ENCODE measurements around the gene PTGDR. TPM values are rescaled to one million over a fixed set of nuclear protein-coding genes. Genes with fewer than 3 reads are reported as not detected.

The PTGDR gene
- total RNA-seq, 1 experiment from 2014 or later = not detected

- Histone ChIP-seq H3K36me3 (ENCODE audit: control insufficient read depth, insufficient read depth, low read length) (no peaks in the 10 kb centered on the region), H3K4me3 (ENCODE audit: low read depth in 2 of 2, low read length in 2 of 2) (no peak overlapping the region), H3K27me3 (ENCODE audit: control insufficient read depth, insufficient read depth, low read length) (peaks cover 8% of the 10 kb centered on the region), H3K4me1 (ENCODE audit: control insufficient read depth, insufficient read depth, low read length) (no peaks in the 10 kb centered on the region; the same call in 1 of the 2 replicates), H3K27ac (ENCODE audit: low read length) (no peak overlapping the region), H3K9me3 (ENCODE audit: control insufficient read depth, insufficient read depth, low read depth, low read length) (no peaks in the 10 kb centered on the region)
- ChIA-PET POLR2A (no interaction called here), CTCF (no interaction called here)
- DNase-seq (ENCODE audit: low read depth, low spot score) = no peak
- in situ Hi-C loops (cut with HindIII; ENCODE audit: low pct_unique_long_range_greater_than_20kb, low sequenced_read_pairs) (no loop called here), intact Hi-C loops (cut with micrococcal nuclease; ENCODE audit: unreplicated experiment) (no loop called here)
- no TSS peak for BruUV-seq (replicated peaks)
- TF ChIP-seq POLR2AphosphoS5 (IDR thresholded peaks at IDR 0.05; ENCODE audit: low read depth, low read length) (no peak), CTCF (IDR thresholded peaks at IDR 0.05) (no peak), SIN3A (IDR thresholded peaks at IDR 0.05; ENCODE audit: borderline replicate concordance, insufficient read depth, low read depth, low read length) (no peak), TCF7L2 (IDR thresholded peaks at IDR 0.05; ENCODE audit: low read depth, low read length) (no peak), REST (IDR thresholded peaks at IDR 0.05; ENCODE audit: insufficient read depth in 1 of 2, low read depth in 2 of 2, low read length in 1 of 2) (no peak)
- ATAC-seq = no peak
These were observed 2.5 kb downstream of the PTGDR start for GRCh38 chr14:52269982-52270381.

GRCh38 chr14:52271538-52271937 is 4.0 kb downstream of the PTGDR start:
- TF ChIP-seq CTCF (IDR thresholded peaks at IDR 0.05) = no peak
- TF ChIP-seq TCF7L2 (IDR thresholded peaks at IDR 0.05; ENCODE audit: low read depth, low read length) = no peak
- no peak for TF ChIP-seq REST (IDR thresholded peaks at IDR 0.05; ENCODE audit: insufficient read depth in 1 of 2, low read depth in 2 of 2, low read length in 1 of 2)
- no peak for TF ChIP-seq SIN3A (IDR thresholded peaks at IDR 0.05; ENCODE audit: borderline replicate concordance, insufficient read depth, low read depth, low read length)
- no peak for TF ChIP-seq POLR2AphosphoS5 (IDR thresholded peaks at IDR 0.05; ENCODE audit: low read depth, low read length)
- no peaks in the 10 kb centered on the region for H3K36me3 ChIP-seq (ENCODE audit: control insufficient read depth, insufficient read depth, low read length)
- H3K27ac ChIP-seq (ENCODE audit: low read length) = no peak overlapping the region
- no TSS peak for BruUV-seq (replicated peaks)
- H3K4me3 ChIP-seq (ENCODE audit: low read depth in 2 of 2, low read length in 2 of 2) = no peak overlapping the region
- no peaks in the 10 kb centered on the region for H3K9me3 ChIP-seq (ENCODE audit: control insufficient read depth, insufficient read depth, low read depth, low read length)
- CTCF ChIA-PET = no interaction called here
- intact Hi-C loops (cut with micrococcal nuclease; ENCODE audit: unreplicated experiment) (no loop called here), in situ Hi-C loops (cut with HindIII; ENCODE audit: low pct_unique_long_range_greater_than_20kb, low sequenced_read_pairs) (no loop called here)
- POLR2A ChIA-PET = no interaction called here
- ATAC-seq (no peak), DNase-seq (ENCODE audit: low read depth, low spot score) (no peak)
- H3K27me3 ChIP-seq (ENCODE audit: control insufficient read depth, insufficient read depth, low read length) = peaks cover 8% of the 10 kb centered on the region
- H3K4me1 ChIP-seq (ENCODE audit: control insufficient read depth, insufficient read depth, low read length) = no peaks in the 10 kb centered on the region; the same call in 1 of the 2 replicates

Measured in Panc1 (cell line).